Small intestine (tissue), 7 donors: Measurements from ENCODE around the gene PAOX. TPM values are rescaled to one million over a fixed set of nuclear protein-coding genes. Genes with fewer than 3 reads are reported as not detected.
"Not testable (repeated sequence)": the region's sequence is repeated elsewhere in the genome, so short reads cannot be mapped to it uniquely, and the experiment has no call there.

Source experiments
- DNase-seq, 2 donors: peaks; one replicate each; pipeline versions ENCODE4 v3.0.0 to v3.0.0-alpha.2; 2013
- FAIRE-seq: peaks from 2 replicates; lab custom pipeline; 2012; peaks lifted over from hg19 to GRCh38; lab: Jason Lieb, UNC
- H3K27ac ChIP-seq, 3 donors: one replicate each; pipeline ENCODE4 v1.5.1; 2013; ENCODE audit warnings: low read length in 2 of 3, mild to moderate bottlenecking in 2 of 3, control low read depth in 1 of 3, inconsistent platforms in 1 of 3, low read depth in 1 of 3, moderate library complexity in 1 of 3
- H3K27me3 ChIP-seq, 3 donors: one replicate each; pipeline ENCODE4 v1.6.1; 2013; ENCODE audit warnings: low read length in 3 of 3, inconsistent platforms in 1 of 3; ENCODE audit not compliant: control insufficient read depth in 3 of 3, insufficient read depth in 3 of 3
- H3K36me3 ChIP-seq, 3 donors: one replicate each; pipeline ENCODE4 v1.6.1; 2013; ENCODE audit warnings: low read length in 3 of 3, inconsistent platforms in 1 of 3, low read depth in 1 of 3, mild to moderate bottlenecking in 1 of 3, moderate library complexity in 1 of 3; ENCODE audit not compliant: control insufficient read depth in 3 of 3, insufficient read depth in 2 of 3
- H3K4me1 ChIP-seq, 3 donors: one replicate each; pipeline ENCODE4 v1.6.1; 2013; ENCODE audit warnings: low read length in 2 of 3, inconsistent platforms in 1 of 3, low read depth in 1 of 3, mild to moderate bottlenecking in 1 of 3, moderate library complexity in 1 of 3; ENCODE audit not compliant: control insufficient read depth in 3 of 3, insufficient read depth in 2 of 3
- H3K4me3 ChIP-seq, 3 donors: one replicate each; pipeline ENCODE4 v1.5.1; 2013; ENCODE audit warnings: low read length in 3 of 3, control low read depth in 1 of 3, inconsistent platforms in 1 of 3, low read depth in 1 of 3, mild to moderate bottlenecking in 1 of 3, moderate library complexity in 1 of 3
- H3K9me3 ChIP-seq, 2 donors: one replicate each; pipeline ENCODE4 v1.6.1; 2013; ENCODE audit warnings: low read depth in 1 of 2, low read length in 1 of 2; ENCODE audit not compliant: control insufficient read depth in 2 of 2, insufficient read depth in 1 of 2
- WGBS, 3 donors: extraction: QIAGEN DNeasy Blood & Tissue Kit; methylation state at CpG; one replicate each; pipeline ENCODE4 v1.1.7; 2013; 5-methylcytosine and 5-hydroxymethylcytosine counted together
- polyA plus RNA-seq, 4 donors: library from polyadenylated mRNA; stranded (reverse) in 3 of 4; unstranded in 1 of 4; fragments of 200-250 nt in 3 of 4; fragments of 120-200 nt in 1 of 4; gene quantifications; one replicate each; pipeline versions ENCODE4 v1.2.1 to v1.2.3, GENCODE V29; 2013
- donor health status: healthy with polysubstance abuse.
- donor health status: control.
- donor health status: control.
- donor health status: Bipolar disorder and iron deficiency.
- donor health status: healthy.

PAOX gene
- polyA plus RNA-seq, 4 donors, result 7.9 to 40.8 (median 11.4) TPM

DNA sequence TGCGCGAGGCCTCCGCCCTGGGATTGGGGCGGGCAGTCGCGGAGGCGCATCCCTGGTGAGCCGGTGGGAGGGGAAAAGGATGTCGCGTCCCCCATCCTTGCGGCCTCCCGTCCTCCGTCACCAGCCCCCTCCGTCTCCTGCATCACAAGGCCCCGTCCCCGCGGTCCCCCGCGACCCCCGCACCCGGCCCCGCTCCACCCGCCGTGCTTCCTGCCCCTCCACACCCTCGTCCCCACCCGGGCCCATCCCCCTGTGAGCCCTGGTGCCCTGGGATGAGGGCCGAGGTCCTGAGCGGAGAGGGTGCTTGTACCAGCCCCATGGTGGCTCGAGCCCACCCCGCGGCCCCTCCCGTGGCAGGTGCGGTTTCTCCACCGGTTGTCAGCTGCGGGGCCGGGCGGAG is 45.5 kb downstream of the PAOX start, which contains the start of gene SPRN:
TSS of gene SPRN (minus strand) at position 25 of the 400 bp plus-strand sequence. CDS start 944 bp downstream, outside the sequence.
- not testable (repeated sequence) for H3K4me1 ChIP-seq, FAIRE-seq, H3K27me3 ChIP-seq, DNase-seq, H3K9me3 ChIP-seq, H3K27ac ChIP-seq
- Histone ChIP-seq H3K4me3 (peak within 1 kb of the TSS in 1 of 3 donors; percentile 39), H3K36me3 (peaks cover 3 to 21% (median 5%) of the 10 kb centered on the region in 3 donors)
- 0 to 18% (median 8%) methylated on average over 5 to 12 of the region's 37 CpGs for WGBS, 3 donors

DNA sequence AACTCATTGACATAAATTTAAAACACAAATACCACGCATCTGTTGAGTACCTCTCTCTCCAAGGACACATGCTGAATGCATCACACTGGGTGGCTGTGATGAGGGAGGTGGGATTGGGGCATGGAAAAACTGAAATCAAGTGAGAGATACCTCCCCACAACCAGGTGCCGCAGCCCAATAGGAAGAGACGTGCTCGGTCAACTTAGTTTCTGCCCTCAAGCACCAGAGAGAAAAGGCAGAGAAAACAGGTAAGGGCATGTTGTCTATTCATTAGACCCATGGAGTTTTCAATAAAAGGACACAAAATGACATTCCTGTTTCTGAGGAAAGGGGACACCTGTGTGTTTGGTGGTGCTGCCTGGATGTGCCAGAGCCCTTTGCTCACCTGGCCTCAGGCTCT is 50.5 kb downstream of the PAOX start:
- not testable (repeated sequence) for FAIRE-seq, H3K27me3 ChIP-seq, DNase-seq, H3K4me3 ChIP-seq, H3K36me3 ChIP-seq, H3K27ac ChIP-seq, H3K9me3 ChIP-seq, H3K4me1 ChIP-seq
- WGBS, 3 donors, result 85 to 86% (median 85%) methylated on average over 4 of the region's 4 CpGs

DNA sequence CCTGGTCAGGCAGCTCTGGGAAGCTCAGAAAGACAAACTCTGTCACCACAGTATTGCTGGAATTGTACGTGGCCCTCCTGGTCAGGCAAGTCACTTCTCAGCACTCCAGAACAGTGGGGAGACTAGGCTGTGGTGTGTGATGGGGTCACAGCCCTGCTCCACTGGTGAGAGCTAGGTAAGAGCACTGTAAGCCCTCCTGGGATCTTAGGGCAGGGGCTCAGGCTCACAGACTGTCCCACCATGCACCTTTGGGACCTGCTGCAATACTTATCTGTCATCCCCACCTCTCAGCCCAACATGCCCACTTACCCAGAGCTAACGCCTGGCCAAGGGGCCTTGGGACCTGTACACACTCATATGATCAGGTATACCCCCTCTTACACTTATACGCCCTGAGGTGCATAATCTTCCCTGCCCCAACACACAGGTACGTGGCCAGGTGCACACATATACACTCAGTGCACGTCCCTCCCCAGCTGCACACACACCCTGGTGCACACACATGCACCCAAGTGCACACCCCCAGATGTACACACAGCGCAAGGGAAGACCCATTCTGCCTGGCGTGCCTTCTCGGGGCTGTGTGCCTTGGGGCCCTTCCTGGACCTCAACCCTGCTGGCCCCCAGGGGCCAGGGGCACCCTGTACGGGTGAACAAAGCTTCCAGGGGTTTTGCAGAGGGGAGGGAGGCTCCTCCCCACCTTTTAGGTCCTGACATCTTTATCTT is 53.0 kb downstream of the PAOX start:
- not testable (repeated sequence) for H3K4me3 ChIP-seq, H3K27ac ChIP-seq, DNase-seq, H3K4me1 ChIP-seq, H3K36me3 ChIP-seq, H3K27me3 ChIP-seq, FAIRE-seq, H3K9me3 ChIP-seq
- WGBS, 3 donors, result 22 to 66% (median 60%) methylated on average over 5 to 7 of the region's 9 CpGs

DNA sequence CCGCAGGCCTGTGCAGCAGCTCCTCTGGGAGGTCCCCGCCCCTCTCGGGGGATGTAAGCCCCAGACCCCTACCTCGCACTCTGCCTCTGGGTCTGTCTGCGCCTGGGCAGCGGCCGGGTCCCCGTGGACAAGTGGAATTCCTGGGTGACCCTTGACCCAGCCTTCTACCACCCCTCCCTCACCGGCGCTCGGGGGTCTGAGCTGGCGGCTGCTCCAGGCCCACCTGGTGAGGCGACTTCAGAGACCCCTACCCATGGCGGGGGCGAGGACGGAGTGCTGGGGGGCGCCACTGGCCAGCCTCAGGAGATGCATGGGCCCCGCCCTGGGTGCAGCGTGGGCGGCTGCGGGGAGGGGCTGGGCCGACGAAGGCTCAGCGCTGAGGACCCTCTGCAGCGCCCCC is 53.7 kb downstream of the PAOX start:
- WGBS, 3 donors, result 84% methylated on average over 19 of the region's 25 CpGs; no CpG with 5 or more reads in 2 of the 3 donors
- not testable (repeated sequence) for DNase-seq, H3K27me3 ChIP-seq, H3K36me3 ChIP-seq, H3K4me1 ChIP-seq, H3K27ac ChIP-seq, H3K9me3 ChIP-seq, H3K4me3 ChIP-seq, FAIRE-seq

DNA sequence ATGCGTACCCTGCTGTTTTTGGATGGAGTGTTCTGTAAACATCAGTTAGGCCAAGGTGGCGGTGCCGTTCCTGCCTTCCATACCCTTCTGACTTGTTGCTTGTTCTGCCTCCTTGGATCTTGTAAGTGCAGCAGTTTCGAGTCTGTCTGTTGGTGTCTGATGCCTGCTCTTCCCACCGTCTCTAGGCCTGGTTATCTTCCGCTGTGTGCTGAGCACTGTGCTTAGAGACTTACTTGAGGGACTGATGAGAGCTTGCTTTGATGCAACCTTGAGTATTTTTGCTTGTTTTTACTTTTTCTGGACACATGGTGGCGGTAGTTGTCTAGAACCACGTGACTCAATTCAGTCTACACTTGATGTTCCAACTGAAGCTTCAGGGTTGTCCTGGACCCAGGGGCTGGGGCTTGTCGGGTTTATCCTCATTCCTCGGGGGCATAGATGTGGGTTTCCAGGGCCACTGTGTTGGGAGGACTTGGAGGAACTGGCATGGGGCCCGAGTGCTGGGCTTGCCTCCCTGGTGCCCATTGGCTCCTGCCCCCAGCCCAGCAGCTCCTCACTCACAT is 59.7 kb downstream of the PAOX start:
- Histone ChIP-seq H3K9me3 (peaks cover 0 to 2% of the 10 kb centered on the region in 2 donors), H3K36me3 (no peaks in the 10 kb centered on the region), H3K4me1 (no peaks in the 10 kb centered on the region), H3K27ac (no peak overlapping the region), H3K27me3 (no peaks in the 10 kb centered on the region), H3K4me3 (no peak overlapping the region)
- 65 to 77% (median 77%) methylated on average over 11 of the region's 11 CpGs for WGBS, 3 donors
- FAIRE-seq, result no peak
- peak; percentile 12 for DNase-seq

DNA sequence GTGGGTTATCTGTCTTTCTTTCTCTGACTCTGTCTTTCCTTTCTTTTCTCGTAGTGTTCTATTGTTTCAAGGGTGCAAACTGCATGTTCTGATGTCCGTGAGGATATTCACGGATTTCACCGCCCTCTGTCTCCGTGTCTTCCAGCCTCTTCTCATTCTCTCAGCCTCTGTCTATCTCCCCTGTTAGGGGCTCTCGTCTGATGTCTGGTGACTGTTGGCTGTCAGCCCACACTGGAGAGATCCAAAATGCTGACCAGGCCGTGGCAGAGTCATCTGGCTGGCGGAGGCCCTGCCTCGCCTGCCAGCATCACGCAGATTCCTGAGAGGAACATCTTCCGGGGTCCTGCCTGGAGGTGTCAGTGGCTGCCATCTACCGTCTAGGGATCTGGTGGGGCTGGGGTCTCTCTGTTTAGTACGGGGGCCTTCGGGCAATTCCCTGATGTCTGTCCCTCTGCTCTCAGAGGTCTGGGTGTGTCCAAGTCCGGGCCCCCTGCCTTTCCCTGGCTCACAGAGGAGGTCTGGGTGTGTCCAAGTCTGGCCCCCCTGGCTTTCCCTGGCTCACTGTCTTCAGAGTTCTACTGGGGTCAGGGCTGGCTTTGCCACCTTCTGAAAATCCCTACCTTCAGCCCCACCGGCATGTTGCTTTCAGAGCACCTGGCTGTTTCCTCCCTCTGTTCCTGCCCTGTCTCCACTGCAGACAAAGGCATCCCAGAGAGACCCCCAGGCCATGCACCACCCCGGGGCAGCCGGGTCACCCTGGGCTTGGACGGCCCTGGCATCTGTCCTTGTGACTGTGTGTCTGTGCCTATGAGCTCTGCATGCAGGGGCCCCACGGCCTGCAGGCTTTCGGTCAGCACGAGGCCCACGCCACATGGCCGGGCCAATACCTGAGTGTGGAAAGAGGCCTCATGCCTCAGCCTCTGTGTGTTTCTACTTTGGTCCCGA is 60.7 kb downstream of the PAOX start:
- H3K4me3 ChIP-seq, result no peak overlapping the region
- no peak overlapping the region for H3K27ac ChIP-seq
- DNase-seq (no peak), FAIRE-seq (no peak)
- H3K4me1 ChIP-seq, result no peaks in the 10 kb centered on the region
- peaks cover 0 to 5% of the 10 kb centered on the region in 2 donors for H3K9me3 ChIP-seq
- H3K27me3 ChIP-seq, result no peaks in the 10 kb centered on the region
- 91% methylated on average over 25 of the region's 25 CpGs for WGBS, 3 donors
- H3K36me3 ChIP-seq, result no peaks in the 10 kb centered on the region

DNA sequence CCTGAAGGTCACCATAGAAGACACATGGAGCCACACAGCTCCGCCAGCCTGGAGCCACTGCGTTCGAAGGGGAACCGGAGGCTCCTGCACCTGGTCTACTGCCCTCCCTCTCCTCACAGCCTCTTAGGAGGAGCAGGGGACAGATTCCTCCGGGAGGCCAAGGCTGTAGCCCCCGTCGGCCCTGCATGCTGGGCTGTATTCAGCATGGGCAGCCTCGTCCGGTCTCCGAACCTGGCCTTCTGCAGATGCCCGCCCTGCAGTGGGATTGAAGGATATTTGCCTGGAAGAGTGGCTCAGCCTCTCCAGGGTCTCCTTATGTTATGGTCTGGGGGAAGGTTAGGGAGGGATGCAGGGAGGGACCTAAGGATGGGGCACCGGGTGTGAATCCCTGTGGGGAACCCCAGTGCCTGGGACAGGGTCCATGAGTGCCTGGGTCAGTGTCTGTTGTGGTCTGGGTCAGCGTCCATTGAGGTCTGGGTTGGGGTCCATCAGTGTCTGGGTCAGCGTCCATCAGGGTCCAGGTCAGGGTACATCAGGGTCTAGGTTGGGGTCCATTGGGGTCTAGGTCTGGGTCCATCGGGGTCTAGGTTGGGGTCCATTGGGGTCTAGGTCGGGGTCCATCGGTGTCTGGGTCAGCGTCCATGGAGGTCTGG is 61.7 kb downstream of the PAOX start:
- Histone ChIP-seq H3K27me3 (no peaks in the 10 kb centered on the region), H3K27ac (no peak overlapping the region), H3K4me3 (no peak overlapping the region), H3K9me3 (peaks cover 0 to 10% of the 10 kb centered on the region in 2 donors), H3K4me1 (no peaks in the 10 kb centered on the region), H3K36me3 (no peaks in the 10 kb centered on the region)
- DNase-seq (no peak), FAIRE-seq (no peak)
- 91 to 95% (median 92%) methylated on average over 17 to 18 of the region's 18 CpGs for WGBS, 3 donors
